SK-N-MC (cell line): ENCODE results near the gene NHERF2.

Experiments used
- DNase-seq: peaks from one replicate; pipeline ENCODE4 v3.0.0-alpha.2; 2011; ENCODE audit warnings: low read depth, low spot score
- H3K27ac ChIP-seq: fragments of 200-600 bp; sonication (generic); 2 replicates; pipeline ENCODE4 v1.5.1; 2016; ENCODE audit warnings: mixed run types
- H3K36me3 ChIP-seq: fragments of 200-600 bp; sonication (generic); 2 replicates; pipeline ENCODE4 v1.6.1; 2017; ENCODE audit warnings: antibody characterized with exemption, low read length, mixed read lengths; ENCODE audit not compliant: insufficient read depth
- H3K4me3 ChIP-seq: fragments of 200-600 bp; sonication (generic); 2 replicates; pipeline ENCODE4 v1.5.1; 2016
- H3K9ac ChIP-seq: fragments of 200-600 bp; sonication (generic); 2 replicates; pipeline ENCODE4 v1.8.0; 2017; ENCODE audit warnings: mixed run types, mixed read lengths; ENCODE audit not compliant: insufficient read length
- H3K9me3 ChIP-seq: fragments of 200-600 bp; sonication (generic); 2 replicates; pipeline ENCODE4 v1.6.1; 2017; ENCODE audit warnings: low read depth, mild to moderate bottlenecking, antibody characterized with exemption, low read length, moderate library complexity, mixed read lengths
- EZH2 ChIP-seq: fragments of 200-600 bp; sonication (generic); IDR thresholded peaks from one replicate; pipeline ENCODE4 v1.6.1; 2017; ENCODE audit warnings: antibody characterized with exemption
- FOXP2 ChIP-seq: optimal IDR thresholded peaks from 2 replicates; pipeline ENCODE3; 2011; ENCODE audit warnings: mild to moderate bottlenecking, moderate library complexity; ENCODE audit not compliant: insufficient read depth; ENCODE audit errors: extremely low read length, control extremely low read depth
- POLR2AphosphoS5 ChIP-seq: IDR thresholded peaks from 2 replicates; pipeline ENCODE4 v1.6.1; 2012; ENCODE audit warnings: mild to moderate bottlenecking, low read depth, low read length, borderline replicate concordance

The NHERF2 gene

DNA sequence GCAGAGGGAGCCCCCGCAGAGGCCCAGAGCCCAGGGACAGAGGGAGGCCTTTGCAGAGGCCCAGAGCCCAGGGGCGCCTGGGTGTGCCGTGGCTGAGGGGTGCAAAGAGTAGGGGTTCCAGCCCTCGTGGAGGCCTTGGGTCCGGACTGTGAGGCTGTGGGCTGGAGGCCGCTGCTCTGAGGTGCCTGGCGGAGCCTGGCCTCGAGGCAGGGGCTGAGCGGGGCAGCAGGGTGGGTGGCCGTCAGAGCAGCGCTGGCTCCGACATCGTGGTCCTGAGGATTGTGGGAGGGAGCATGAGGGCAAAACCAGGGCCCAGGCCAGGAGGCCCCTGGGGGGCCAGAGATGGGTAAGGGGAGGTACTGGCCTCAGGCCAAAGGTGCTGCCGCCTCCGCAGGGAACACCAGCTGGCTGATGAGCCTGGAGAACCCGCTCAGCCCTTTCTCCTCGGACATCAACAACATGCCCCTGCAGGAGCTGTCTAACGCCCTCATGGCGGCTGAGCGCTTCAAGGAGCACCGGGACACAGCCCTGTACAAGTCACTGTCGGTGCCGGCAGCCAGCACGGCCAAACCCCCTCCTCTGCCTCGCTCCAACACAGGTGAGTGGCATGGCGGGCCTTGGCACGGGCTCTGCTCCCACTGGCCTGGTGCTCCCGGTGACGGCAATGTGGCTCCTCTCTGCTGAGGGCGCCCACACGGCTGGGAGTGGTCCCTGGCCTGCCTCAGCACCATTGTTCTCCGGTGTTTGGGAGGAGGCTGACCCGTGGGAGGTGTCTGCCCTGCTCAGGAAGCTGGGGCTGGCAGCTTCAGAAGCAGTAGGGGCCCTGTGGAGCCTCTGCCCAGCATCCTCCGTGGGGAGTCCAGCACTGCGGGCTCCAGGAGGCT is 54.7 kb downstream of the NHERF2 start:
- DNase-seq, result no peak
- Histone ChIP-seq H3K4me3 (no peak overlapping the region), H3K9ac (no peak overlapping the region), H3K9me3 (no peaks in the 10 kb centered on the region), H3K36me3 (no peaks in the 10 kb centered on the region; the same call in 1 of the 2 replicates), H3K27ac (no peak overlapping the region)
- TF ChIP-seq FOXP2, result no peak
- no peak for TF ChIP-seq EZH2
- TF ChIP-seq POLR2AphosphoS5, result no peak

DNA sequence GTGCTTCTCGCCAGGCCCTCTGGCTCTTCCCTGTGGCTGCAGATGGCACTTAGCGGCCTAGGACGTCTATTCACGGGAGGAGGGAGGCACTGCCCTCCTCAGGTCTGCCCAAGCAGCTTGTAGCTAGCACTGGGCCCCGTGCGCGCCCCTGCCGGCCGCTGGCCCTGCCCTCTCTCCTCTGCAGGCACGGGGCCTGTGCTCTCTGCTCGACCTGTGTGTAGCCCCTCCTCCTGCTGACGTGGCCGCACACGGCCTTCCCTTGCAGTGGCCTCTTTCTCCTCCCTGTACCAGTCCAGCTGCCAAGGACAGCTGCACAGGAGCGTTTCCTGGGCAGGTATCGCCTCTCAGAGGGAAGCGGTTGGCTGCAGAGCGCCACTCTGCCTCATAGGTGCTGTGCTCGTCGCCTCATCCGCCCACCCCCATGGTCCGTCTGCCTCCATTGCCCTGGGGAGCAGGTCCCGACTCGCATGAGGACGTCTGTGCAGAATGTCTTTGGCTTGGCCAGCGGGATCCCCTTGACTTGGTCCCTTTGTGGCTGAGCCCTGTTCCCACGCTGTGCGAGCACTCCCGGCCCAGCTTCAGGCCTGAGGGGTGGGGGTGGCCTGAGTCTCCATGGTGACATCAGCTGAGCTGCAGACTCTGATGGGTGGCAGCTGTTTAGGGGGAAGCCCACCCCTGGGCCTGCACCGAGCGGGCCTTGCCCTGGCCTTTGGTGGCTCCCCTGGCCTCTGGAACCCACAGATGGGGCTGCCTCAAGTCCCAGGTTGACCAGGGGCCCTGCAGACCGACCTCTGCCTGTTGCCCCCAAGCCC is 55.7 kb downstream of the NHERF2 start:
- TF ChIP-seq POLR2AphosphoS5 (no peak), FOXP2 (no peak), EZH2 (no peak)
- DNase-seq, result no peak
- H3K36me3 ChIP-seq, result no peaks in the 10 kb centered on the region; the same call in 1 of the 2 replicates
- no peak overlapping the region for H3K4me3 ChIP-seq
- H3K9me3 ChIP-seq, result no peaks in the 10 kb centered on the region
- no peak overlapping the region for H3K27ac ChIP-seq
- H3K9ac ChIP-seq, result no peak overlapping the region

DNA sequence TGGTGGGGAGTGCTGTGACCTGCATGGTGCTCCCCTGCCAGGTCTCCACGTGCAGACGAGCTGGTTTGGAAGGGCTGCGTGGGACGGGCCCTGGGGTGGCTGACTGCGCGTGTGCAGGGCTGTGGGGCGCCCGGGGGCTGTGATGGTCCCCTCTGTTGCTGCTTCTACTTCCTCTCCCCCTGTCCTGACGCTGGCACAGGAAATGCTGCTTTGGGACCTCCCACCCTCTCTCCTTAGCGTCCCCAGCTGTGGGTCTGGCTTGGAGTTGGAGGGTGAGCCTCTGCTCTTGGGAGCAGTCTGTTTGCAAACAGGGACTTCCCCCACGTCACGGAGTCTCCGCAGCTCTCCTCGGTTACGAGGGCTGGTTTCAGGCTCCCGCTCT is 56.3 kb downstream of the NHERF2 start:
- TF ChIP-seq EZH2 (no peak), POLR2AphosphoS5 (no peak), FOXP2 (no peak)
- no peaks in the 10 kb centered on the region for H3K9me3 ChIP-seq
- no peak for DNase-seq
- no peak overlapping the region for H3K4me3 ChIP-seq
- no peaks in the 10 kb centered on the region; the same call in 1 of the 2 replicates for H3K36me3 ChIP-seq
- no peak overlapping the region for H3K9ac ChIP-seq
- H3K27ac ChIP-seq, result no peak overlapping the region

DNA sequence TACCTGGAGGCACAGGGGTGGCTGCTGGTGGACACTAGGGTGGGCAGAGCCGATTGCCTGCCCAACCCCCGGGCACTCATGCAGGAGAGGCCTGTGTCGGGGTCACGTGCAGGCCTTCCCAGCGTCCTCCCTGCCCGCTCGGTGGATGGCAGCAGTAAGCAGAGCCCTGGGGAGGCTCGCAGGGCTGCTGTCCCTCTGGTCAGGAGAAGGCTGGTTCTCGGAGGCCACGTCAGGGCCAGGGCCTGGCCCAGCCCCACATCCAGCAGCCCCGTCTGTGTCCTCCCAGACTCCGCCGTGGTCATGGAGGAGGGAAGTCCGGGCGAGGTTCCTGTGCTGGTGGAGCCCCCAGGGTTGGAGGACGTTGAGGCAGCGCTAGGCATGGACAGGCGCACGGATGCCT is 56.7 kb downstream of the NHERF2 start:
- no peaks in the 10 kb centered on the region; the same call in 1 of the 2 replicates for H3K36me3 ChIP-seq
- no peak overlapping the region for H3K27ac ChIP-seq
- TF ChIP-seq FOXP2 (no peak), EZH2 (no peak), POLR2AphosphoS5 (no peak)
- no peak overlapping the region for H3K4me3 ChIP-seq
- no peaks in the 10 kb centered on the region for H3K9me3 ChIP-seq
- H3K9ac ChIP-seq, result no peak overlapping the region
- no peak for DNase-seq

DNA sequence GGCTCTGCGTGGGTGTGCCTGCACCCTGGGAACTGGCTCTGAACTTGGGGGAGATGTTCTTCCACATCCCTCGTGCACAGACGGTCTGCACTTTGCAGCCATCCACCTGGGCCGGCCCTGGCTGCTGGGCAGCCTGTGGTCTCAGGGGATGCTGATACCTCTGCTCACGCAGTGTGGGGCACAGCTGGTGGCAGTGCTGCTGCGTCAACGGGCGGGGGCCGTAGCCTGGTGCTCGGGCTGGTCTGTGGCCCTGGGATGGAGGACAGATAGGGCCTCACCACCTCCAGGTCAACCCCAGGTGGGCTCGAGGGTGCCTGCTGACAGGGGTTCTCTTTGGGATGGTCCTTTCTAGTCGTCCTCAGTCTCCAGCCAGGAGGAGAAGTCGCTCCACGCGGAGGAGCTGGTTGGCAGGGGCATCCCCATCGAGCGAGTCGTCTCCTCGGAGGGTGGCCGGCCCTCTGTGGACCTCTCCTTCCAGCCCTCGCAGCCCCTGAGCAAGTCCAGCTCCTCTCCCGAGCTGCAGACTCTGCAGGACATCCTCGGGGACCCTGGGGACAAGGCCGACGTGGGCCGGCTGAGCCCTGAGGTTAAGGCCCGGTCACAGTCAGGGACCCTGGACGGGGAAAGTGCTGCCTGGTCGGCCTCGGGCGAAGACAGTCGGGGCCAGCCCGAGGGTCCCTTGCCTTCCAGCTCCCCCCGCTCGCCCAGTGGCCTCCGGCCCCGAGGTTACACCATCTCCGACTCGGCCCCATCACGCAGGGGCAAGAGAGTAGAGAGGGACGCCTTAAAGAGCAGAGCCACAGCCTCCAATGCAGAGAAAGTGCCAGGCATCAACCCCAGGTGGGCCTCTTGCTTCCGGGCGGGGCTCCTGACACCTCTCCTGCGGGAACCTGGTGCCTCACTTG is 57.4 kb downstream of the NHERF2 start:
- Histone ChIP-seq H3K36me3 (no peaks in the 10 kb centered on the region; the same call in 1 of the 2 replicates), H3K27ac (no peak overlapping the region), H3K9ac (no peak overlapping the region), H3K4me3 (no peak overlapping the region), H3K9me3 (no peaks in the 10 kb centered on the region)
- TF ChIP-seq FOXP2, result no peak
- no peak for TF ChIP-seq POLR2AphosphoS5
- TF ChIP-seq EZH2, result no peak
- DNase-seq, result no peak

DNA sequence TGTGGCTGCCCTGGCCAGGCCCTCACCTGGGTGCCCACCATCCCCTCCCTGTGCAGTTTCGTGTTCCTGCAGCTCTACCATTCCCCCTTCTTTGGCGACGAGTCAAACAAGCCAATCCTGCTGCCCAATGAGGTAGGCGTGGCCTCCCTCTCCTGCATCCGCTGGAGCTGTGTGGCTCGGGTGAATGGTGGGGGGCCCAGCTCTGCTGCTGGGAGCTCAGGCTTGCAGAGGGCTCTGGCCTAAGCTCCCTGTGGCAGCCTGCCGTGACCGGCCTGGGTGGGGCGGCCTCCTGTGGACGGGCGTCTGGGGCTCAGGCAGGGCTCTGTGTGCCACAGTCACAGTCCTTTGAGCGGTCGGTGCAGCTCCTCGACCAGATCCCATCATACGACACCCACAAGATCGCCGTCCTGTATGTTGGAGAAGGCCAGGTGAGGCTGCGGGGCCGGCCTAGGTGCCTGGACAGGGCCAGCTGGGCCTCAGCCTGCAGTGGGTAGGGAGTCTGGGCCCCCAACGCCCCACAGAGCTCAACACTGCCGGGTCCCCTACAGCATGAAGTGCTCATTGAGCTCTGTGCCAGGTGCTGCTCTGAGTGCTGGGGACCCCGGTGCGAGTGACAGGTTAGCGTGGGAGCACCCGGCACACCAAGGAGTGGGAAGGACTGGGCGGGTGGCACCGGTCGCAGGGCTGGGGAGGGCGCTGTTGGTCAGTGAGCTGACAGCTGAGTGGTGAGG is 58.4 kb downstream of the NHERF2 start:
- no peak overlapping the region for H3K9ac ChIP-seq
- DNase-seq, result no peak
- no peaks in the 10 kb centered on the region for H3K9me3 ChIP-seq
- no peak for TF ChIP-seq FOXP2
- TF ChIP-seq EZH2, result no peak
- TF ChIP-seq POLR2AphosphoS5, result no peak
- H3K36me3 ChIP-seq, result peaks cover under 1% of the 10 kb centered on the region; the same call in 1 of the 2 replicates
- H3K4me3 ChIP-seq, result no peak overlapping the region
- no peak overlapping the region for H3K27ac ChIP-seq

DNA sequence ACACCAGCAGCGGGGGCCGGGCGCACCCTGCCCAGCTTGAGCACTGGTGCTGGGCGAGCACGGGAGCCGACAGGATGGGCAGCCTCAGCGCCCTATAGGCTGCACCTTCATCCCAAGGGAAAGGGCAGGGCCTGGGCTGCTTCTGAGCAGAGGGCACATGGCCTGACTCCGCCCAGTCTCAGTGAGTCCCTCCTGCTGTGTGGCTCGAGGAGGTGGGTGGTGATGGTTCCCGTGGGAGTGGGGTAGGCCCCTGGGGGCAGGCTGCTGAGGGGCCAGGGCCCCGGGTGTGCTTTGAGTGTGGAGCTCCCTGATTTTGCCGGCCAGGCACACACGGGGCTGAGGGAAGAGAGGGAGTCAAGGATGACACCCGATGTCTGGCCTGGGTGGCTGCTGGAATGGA is 59.0 kb downstream of the NHERF2 start:
- TF ChIP-seq FOXP2 (no peak), POLR2AphosphoS5 (no peak), EZH2 (no peak)
- no peak for DNase-seq
- Histone ChIP-seq H3K27ac (no peak overlapping the region), H3K4me3 (no peak overlapping the region), H3K9me3 (no peaks in the 10 kb centered on the region), H3K9ac (no peak overlapping the region), H3K36me3 (peaks cover 6% of the 10 kb centered on the region; the same call in 1 of the 2 replicates)
